Hair follicular keratinocyte (primary cell): ENCODE measurements around the gene SLC1A5. TPM values are rescaled to one million over a fixed set of nuclear protein-coding genes. Genes with fewer than 3 reads are reported as not detected.

Experiments
- total RNA-seq: library from RNA; depleted of rRNA; stranded (reverse); fragments of >200 nt; gene quantifications from 2 replicates; pipeline ENCODE4 v1.2.3, GENCODE V29; 2015

Gene SLC1A5
- total RNA-seq = 294 and 297 TPM in 2 replicates

GRCh38 chr19:46788262-46788967, at the start of gene SLC1A5:
Gene SLC1A5 (minus strand): TSS chr19:46788594. CDS start chr19:46787965, 629 bp downstream.

GRCh38 chr19:46746281-46747057, 41.9 kb downstream of the SLC1A5 start, which contains the start of gene STRN4:
Gene STRN4 (minus strand): TSS chr19:46746450. CDS start chr19:46746430, 20 bp downstream.

GRCh38 chr19:46745521-46746280, 42.7 kb downstream of the SLC1A5 start, which contains the start of gene FKRP:
Gene FKRP (plus strand): TSS chr19:46746057. CDS start chr19:46755451, 9,394 bp downstream.

Other genes with a start within 250 kb of the SLC1A5 start
- 178 and 232 TPM in 2 replicates for gene CALM3, start 187.3 kb downstream of the SLC1A5 start, total RNA-seq
- 0.04 and 1.6 TPM in 2 replicates for gene PTGIR, start 163.5 kb downstream of the SLC1A5 start, total RNA-seq
- not detected in 2 replicates for gene GNG8, start 152.4 kb downstream of the SLC1A5 start, total RNA-seq
- gene DACT3, start 127.4 kb downstream of the SLC1A5 start, total RNA-seq = 0.23 and 0.27 TPM in 2 replicates
- gene PRKD2, start 71.5 kb downstream of the SLC1A5 start, total RNA-seq = 26.9 and 35.5 TPM in 2 replicates
- 11.0 and 19.3 TPM in 2 replicates for gene FKRP, start 42.5 kb downstream of the SLC1A5 start, total RNA-seq
- gene STRN4, start 42.1 kb downstream of the SLC1A5 start, total RNA-seq = 80.3 and 86.1 TPM in 2 replicates
- gene AP2S1, start 62.3 kb upstream of the SLC1A5 start, total RNA-seq = 241 and 373 TPM in 2 replicates
- 19.5 and 24.4 TPM in 2 replicates for gene ARHGAP35, start 72.4 kb upstream of the SLC1A5 start, total RNA-seq
- 0.46 TPM in 1 of 2 replicates, not detected in the other for gene NPAS1, start 231.2 kb upstream of the SLC1A5 start, total RNA-seq